DND-41 (cell line): ENCODE data around the gene GSAP.

ENCODE experiments used
- ATAC-seq: fragments of 200-7000 bp; cut with Tn5 transposase; 3 replicates; pipeline ENCODE4 v1.9.1; 2021; ENCODE audit warnings: low read depth; ENCODE audit not compliant: insufficient read depth
- DNase-seq: peaks from one replicate; pipeline ENCODE4 v3.0.0-alpha.2; 2020
- H2AFZ ChIP-seq: 2 replicates; pipeline ENCODE4 v1.6.0; 2012; ENCODE audit warnings: low read depth, low read length
- H3K27ac ChIP-seq: 2 replicates; pipeline ENCODE4 v1.5.1; 2012; ENCODE audit warnings: low read length, inconsistent platforms
- H3K27me3 ChIP-seq: fragments of 200-600 bp; sonication (generic); 2 replicates; pipeline ENCODE4 v1.6.0; 2012; ENCODE audit warnings: low read length, mild to moderate bottlenecking, inconsistent platforms; ENCODE audit not compliant: insufficient read depth, poor library complexity
- H3K36me3 ChIP-seq: 2 replicates; pipeline ENCODE4 v1.5.1; 2012; ENCODE audit warnings: low read length, inconsistent platforms; ENCODE audit not compliant: insufficient read depth
- H3K4me1 ChIP-seq: 2 replicates; pipeline ENCODE4 v1.5.1; 2012; ENCODE audit warnings: mild to moderate bottlenecking, low read length; ENCODE audit not compliant: insufficient read depth
- H3K4me2 ChIP-seq: 2 replicates; pipeline ENCODE4 v1.6.0; 2012; ENCODE audit warnings: mild to moderate bottlenecking, moderate library complexity, low read length, inconsistent platforms; ENCODE audit not compliant: insufficient read depth
- H3K4me3 ChIP-seq, 2 experiments: fragments of 200-600 bp in 1 of 2; shearing (Covaris generic) in 1 of 2; 2 replicates each; pipeline ENCODE4 v1.5.1; 2012 to 2016; ENCODE audit warnings: inconsistent platforms in 2 of 2, low read length in 2 of 2, mild to moderate bottlenecking in 2 of 2, low read depth in 1 of 2, moderate library complexity in 1 of 2
- H3K79me2 ChIP-seq: 2 replicates; pipeline ENCODE4 v1.6.0; 2012; ENCODE audit warnings: low read length, inconsistent platforms; ENCODE audit not compliant: insufficient read depth
- H3K9ac ChIP-seq: 2 replicates; pipeline ENCODE4 v1.6.0; 2012; ENCODE audit warnings: low read depth, mild to moderate bottlenecking, inconsistent platforms, low read length, moderate library complexity
- H3K9me3 ChIP-seq: 2 replicates; pipeline ENCODE4 v1.5.1; 2012; ENCODE audit warnings: low read length, moderate library complexity, mild to moderate bottlenecking, inconsistent platforms; ENCODE audit not compliant: insufficient read depth, severe bottlenecking
- H4K20me1 ChIP-seq: 2 replicates; pipeline ENCODE4 v1.6.0; 2012; ENCODE audit warnings: low read length; ENCODE audit not compliant: insufficient read depth
- EZH2 ChIP-seq: IDR thresholded peaks from 3 replicates; pipeline ENCODE4 v1.6.1; 2012; ENCODE audit warnings: borderline replicate concordance, low read depth, mild to moderate bottlenecking, moderate library complexity, low read length, inconsistent platforms; ENCODE audit not compliant: severe bottlenecking
- TF ChIP-seq, protein P1 (sequence below): IDR thresholded peaks from 2 replicates; pipeline ENCODE4 v1.5.1; 2012; ENCODE audit warnings: borderline replicate concordance, low read length, moderate library complexity, mild to moderate bottlenecking; ENCODE audit not compliant: poor library complexity, severe bottlenecking; ENCODE audit errors: extremely low read depth

GSAP gene

GRCh38 chr7:77316219-77316978 lies 99.8 kb downstream of the GSAP start:
- ATAC-seq, result no peak
- no peak for TF ChIP-seq EZH2
- TF ChIP-seq, protein P1, sequence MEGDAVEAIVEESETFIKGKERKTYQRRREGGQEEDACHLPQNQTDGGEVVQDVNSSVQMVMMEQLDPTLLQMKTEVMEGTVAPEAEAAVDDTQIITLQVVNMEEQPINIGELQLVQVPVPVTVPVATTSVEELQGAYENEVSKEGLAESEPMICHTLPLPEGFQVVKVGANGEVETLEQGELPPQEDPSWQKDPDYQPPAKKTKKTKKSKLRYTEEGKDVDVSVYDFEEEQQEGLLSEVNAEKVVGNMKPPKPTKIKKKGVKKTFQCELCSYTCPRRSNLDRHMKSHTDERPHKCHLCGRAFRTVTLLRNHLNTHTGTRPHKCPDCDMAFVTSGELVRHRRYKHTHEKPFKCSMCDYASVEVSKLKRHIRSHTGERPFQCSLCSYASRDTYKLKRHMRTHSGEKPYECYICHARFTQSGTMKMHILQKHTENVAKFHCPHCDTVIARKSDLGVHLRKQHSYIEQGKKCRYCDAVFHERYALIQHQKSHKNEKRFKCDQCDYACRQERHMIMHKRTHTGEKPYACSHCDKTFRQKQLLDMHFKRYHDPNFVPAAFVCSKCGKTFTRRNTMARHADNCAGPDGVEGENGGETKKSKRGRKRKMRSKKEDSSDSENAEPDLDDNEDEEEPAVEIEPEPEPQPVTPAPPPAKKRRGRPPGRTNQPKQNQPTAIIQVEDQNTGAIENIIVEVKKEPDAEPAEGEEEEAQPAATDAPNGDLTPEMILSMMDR, result no peak
- no peak overlapping the region for H3K4me3 ChIP-seq
- H3K36me3 ChIP-seq, result no peaks in the 10 kb centered on the region
- no peak for DNase-seq
- no peaks in the 10 kb centered on the region for H4K20me1 ChIP-seq
- H3K4me2 ChIP-seq, result no peak overlapping the region
- no peak overlapping the region for H2AFZ ChIP-seq
- H3K27me3 ChIP-seq, result no peaks in the 10 kb centered on the region
- H3K9me3 ChIP-seq, result no peaks in the 10 kb centered on the region
- no peaks in the 10 kb centered on the region for H3K4me1 ChIP-seq
- H3K27ac ChIP-seq, result no peak overlapping the region
- no peaks in the 10 kb centered on the region for H3K79me2 ChIP-seq
- no peak overlapping the region for H3K9ac ChIP-seq

- no peak for ATAC-seq
- no peak for DNase-seq
- H3K9me3 ChIP-seq, result no peaks in the 10 kb centered on the region
- no peak for TF ChIP-seq EZH2
- TF ChIP-seq, protein P1, result no peak
- H3K4me3 ChIP-seq, result no peak overlapping the region
- no peaks in the 10 kb centered on the region for H3K27me3 ChIP-seq
- no peak overlapping the region for H3K27ac ChIP-seq
- no peaks in the 10 kb centered on the region for H3K79me2 ChIP-seq
- no peaks in the 10 kb centered on the region for H3K36me3 ChIP-seq
- no peak overlapping the region for H3K4me2 ChIP-seq
- no peak overlapping the region for H2AFZ ChIP-seq
- H3K4me1 ChIP-seq, result no peaks in the 10 kb centered on the region
- H4K20me1 ChIP-seq, result no peaks in the 10 kb centered on the region
- H3K9ac ChIP-seq, result no peak overlapping the region
Observed at GRCh38 chr7:77315182-77315591, 101.0 kb downstream of the GSAP start.

GRCh38 chr7:77313876-77314480 lies 102.2 kb downstream of the GSAP start:
- DNase-seq, result no peak
- H3K9ac ChIP-seq, result no peak overlapping the region
- no peaks in the 10 kb centered on the region for H3K79me2 ChIP-seq
- no peaks in the 10 kb centered on the region for H3K36me3 ChIP-seq
- H3K27ac ChIP-seq, result no peak overlapping the region
- no peaks in the 10 kb centered on the region for H3K27me3 ChIP-seq
- no peak for TF ChIP-seq EZH2
- TF ChIP-seq, protein P1, result no peak
- H4K20me1 ChIP-seq, result no peaks in the 10 kb centered on the region
- ATAC-seq, result no peak
- H3K4me3 ChIP-seq, result no peak overlapping the region
- H3K9me3 ChIP-seq, result no peaks in the 10 kb centered on the region
- H2AFZ ChIP-seq, result no peak overlapping the region
- no peak overlapping the region for H3K4me2 ChIP-seq
- no peaks in the 10 kb centered on the region for H3K4me1 ChIP-seq
